Endothelial cell of umbilical vein (primary cell): ENCODE data around the gene UBE2C. TPM values are rescaled to one million over a fixed set of nuclear protein-coding genes. Genes with fewer than 3 reads are reported as not detected.
A peak's percentile ranks its signal among the peaks of the same experiment; 100 is the strongest.

ENCODE experiments used
- BruUV-seq: library from RNA; stranded (reverse); fragments of 400-500 nt; replicated peaks from 2 replicates; lab custom pipeline; 2021; lab: Mats Ljungman, UMichigan
- CTCF ChIA-PET: fragments of 300-600, 350-600 bp; sonication (Branson Sonifier 250); formaldehyde crosslinking; loops from one replicate; lab custom pipeline; 2021; ENCODE audit warnings: antibody characterized with exemption, inconsistent platforms; lab: Charles Lee
- POLR2A ChIA-PET: fragments of 300-600, 350-600 bp; sonication (Branson Sonifier 250); formaldehyde crosslinking; loops from one replicate; lab custom pipeline; 2021; ENCODE audit warnings: antibody characterized with exemption, inconsistent platforms; lab: Charles Lee
- DNase-seq: peaks from one replicate; pipeline ENCODE4 v3.0.0-alpha.2; 2011; ENCODE audit warnings: low read depth, low spot score
- FAIRE-seq: peaks from 2 replicates; lab custom pipeline; 2011; peaks lifted over from hg19 to GRCh38; lab: Jason Lieb, UNC
- H2AFZ ChIP-seq: 2 replicates; pipeline ENCODE4 v1.6.0; 2012; ENCODE audit warnings: low read depth, low read length, control low read depth, inconsistent platforms
- H3K27ac ChIP-seq: 2 replicates; pipeline ENCODE4 v1.5.1; 2011; ENCODE audit warnings: low read depth, mild to moderate bottlenecking, control low read depth, low read length, moderate library complexity; ENCODE audit not compliant: insufficient read depth
- H3K27me3 ChIP-seq, 2 experiments: 2 replicates each; pipeline versions ENCODE4 v1.6.0 to v1.6.1; 2011; ENCODE audit warnings: low read length in 2 of 2, mixed read lengths in 1 of 2; ENCODE audit not compliant: control insufficient read depth in 2 of 2, insufficient read depth in 2 of 2
- H3K36me3 ChIP-seq, 2 experiments: 2 replicates in 1 of 2; 3 replicates in 1 of 2; pipeline ENCODE4 v1.5.1; 2011; ENCODE audit warnings: low read length in 2 of 2, mild to moderate bottlenecking in 1 of 2, moderate library complexity in 1 of 2; ENCODE audit not compliant: control insufficient read depth in 2 of 2, insufficient read depth in 2 of 2; ENCODE audit errors: extremely low read depth in 1 of 2
- H3K4me1 ChIP-seq: 3 replicates; pipeline ENCODE4 v1.5.1; 2011; ENCODE audit warnings: mild to moderate bottlenecking, low read length; ENCODE audit not compliant: control insufficient read depth, insufficient read depth; ENCODE audit errors: extremely low read depth
- H3K4me2 ChIP-seq: 2 replicates; pipeline ENCODE4 v1.6.1; 2011; ENCODE audit warnings: low read length, control low read depth, mixed read lengths; ENCODE audit not compliant: insufficient read depth
- H3K4me3 ChIP-seq, 3 experiments: fragments of 200-600 bp in 1 of 3; sonication (generic), shearing (Covaris generic) in 1 of 3; replicated peaks in 1 of 3; 2 replicates each; pipeline ENCODE4 v1.5.1; 2011 to 2016; ENCODE audit warnings: control low read depth in 3 of 3, low read length in 3 of 3, mild to moderate bottlenecking in 2 of 3, inconsistent platforms in 1 of 3, low read depth in 1 of 3, moderate library complexity in 1 of 3; ENCODE audit not compliant: insufficient read depth in 1 of 3
- H3K79me2 ChIP-seq: 2 replicates; pipeline ENCODE4 v1.6.0; 2012; ENCODE audit warnings: low read length, inconsistent platforms; ENCODE audit not compliant: control insufficient read depth, insufficient read depth
- H3K9ac ChIP-seq: replicated peaks from 2 replicates; pipeline ENCODE3; 2011; ENCODE audit warnings: low read length, control low read depth; ENCODE audit not compliant: insufficient read depth; ENCODE audit errors: extremely low read depth
- H3K9me1 ChIP-seq: replicated peaks from 3 replicates; pipeline ENCODE4 v1.6.0; 2011; ENCODE audit warnings: mild to moderate bottlenecking, low read length; ENCODE audit not compliant: control insufficient read depth, insufficient read depth; ENCODE audit errors: extremely low read depth
- H3K9me3 ChIP-seq: replicated peaks from 2 replicates; pipeline ENCODE4 v1.5.1; 2012; ENCODE audit warnings: low read length, inconsistent platforms; ENCODE audit not compliant: control insufficient read depth, insufficient read depth
- H4K20me1 ChIP-seq: replicated peaks from 2 replicates; pipeline ENCODE3; 2011; ENCODE audit warnings: mild to moderate bottlenecking, low read length; ENCODE audit not compliant: control insufficient read depth, insufficient read depth; ENCODE audit errors: extremely low read depth
- EZH2 ChIP-seq: IDR thresholded peaks from 2 replicates; pipeline ENCODE4 v1.6.1; 2012; ENCODE audit warnings: borderline replicate concordance, low read depth, mild to moderate bottlenecking, moderate library complexity, low read length, inconsistent platforms; ENCODE audit not compliant: severe bottlenecking
- FOS ChIP-seq: IDR thresholded peaks from 2 replicates; pipeline ENCODE4 v1.6.1; 2011; ENCODE audit warnings: mild to moderate bottlenecking, low read length, moderate library complexity, borderline replicate concordance; ENCODE audit not compliant: insufficient read depth
- GATA2 ChIP-seq: IDR thresholded peaks from 2 replicates; pipeline ENCODE4 v1.7.0; 2011; ENCODE audit warnings: low read depth, mild to moderate bottlenecking, moderate library complexity, mixed read lengths, low read length; ENCODE audit not compliant: insufficient read length, insufficient read depth
- JUN ChIP-seq: IDR thresholded peaks from 2 replicates; pipeline ENCODE4 v1.6.1; 2011; ENCODE audit warnings: borderline replicate concordance, low read depth; ENCODE audit not compliant: insufficient read length, insufficient read depth
- MAX ChIP-seq: IDR thresholded peaks from 2 replicates; pipeline ENCODE4 v1.6.1; 2011; ENCODE audit not compliant: insufficient read depth, insufficient read length
- MYC ChIP-seq: IDR thresholded peaks from one replicate; pipeline ENCODE4 v1.6.1; 2011; ENCODE audit warnings: mild to moderate bottlenecking, low read depth, low read length
- POLR2A ChIP-seq: IDR thresholded peaks from 2 replicates; pipeline ENCODE4 v1.6.1; 2012; ENCODE audit warnings: low read depth, mild to moderate bottlenecking, control low read depth, low read length
- POLR2AphosphoS5 ChIP-seq: IDR thresholded peaks from 2 replicates; pipeline ENCODE4 v1.6.1; 2012; ENCODE audit warnings: low read depth, mild to moderate bottlenecking, control low read depth, low read length, moderate library complexity; ENCODE audit not compliant: insufficient read depth
- dilution Hi-C: fragments of 300-500 bp; cut with MboI; formaldehyde crosslinking; loops from one replicate; pipeline ENCODE4 v1.15.0; 2019; ENCODE audit warnings: low sequenced_read_pairs; ENCODE audit not compliant: extremely low pct_ligation_motif_present
- intact Hi-C: fragments of 100-400 bp; cut with micrococcal nuclease; formaldehyde crosslinking; loops from one replicate; pipeline ENCODE4 v1.10.0; 2022
- polyA plus RNA-seq, 4 experiments: library from polyadenylated mRNA; depleted of rRNA in 3 of 4; stranded (reverse) in 3 of 4; unstranded in 1 of 4; fragments of >200 nt; gene quantifications; 2 replicates each; pipeline versions ENCODE4 v1.2.1 to v1.2.3, GENCODE V29; 2011 to 2012; ENCODE audit warnings: missing spikeins in 1 of 4
- total RNA-seq: library from RNA; stranded (reverse); gene quantifications from 2 replicates; pipeline ENCODE4 v1.2.3, GENCODE V29; 2021
- TF ChIP-seq, protein P1 (sequence below), 2 donors: IDR thresholded peaks; 1 replicate in 1 of 2; 2 replicates in 1 of 2; pipeline ENCODE4 v1.5.1; 2011; ENCODE audit warnings: low read length in 2 of 2, mild to moderate bottlenecking in 2 of 2, moderate library complexity in 2 of 2, control low read depth in 1 of 2, inconsistent platforms in 1 of 2, low read depth in 1 of 2; ENCODE audit not compliant: insufficient read depth in 1 of 2; ENCODE audit errors: extremely low read depth in 1 of 2

UBE2C gene
- total and polyA plus RNA-seq, 2 donors (not counting 3 experiments of a cell fraction or from before 2014, with no cell fraction given), result 129 to 130 TPM

DNA sequence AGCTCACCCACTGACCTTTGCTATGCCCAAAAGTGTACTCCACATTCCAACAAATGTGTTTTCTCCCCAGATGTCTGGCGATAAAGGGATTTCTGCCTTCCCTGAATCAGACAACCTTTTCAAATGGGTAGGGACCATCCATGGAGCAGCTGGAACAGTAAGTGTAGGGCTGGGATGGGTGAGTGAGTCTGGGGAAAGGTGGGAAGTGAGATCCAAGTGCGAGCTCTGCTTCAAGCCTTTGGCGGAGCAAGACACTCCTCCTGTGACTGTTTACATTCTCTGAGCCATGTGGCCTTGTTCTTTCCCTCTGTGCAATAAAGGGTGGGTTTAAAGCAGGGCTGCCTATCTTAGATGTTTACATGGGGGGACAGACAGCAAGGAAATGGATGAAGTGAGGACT lies 1.9 kb downstream of the UBE2C start:
- Histone ChIP-seq H3K36me3 (peaks cover 0 to 6% of the 10 kb centered on the region in 2 experiments), H3K4me3 (no peak overlapping the region), H3K27me3 (no peaks in the 10 kb centered on the region), H3K9ac (no peak overlapping the region), H2AFZ (no peak overlapping the region), H3K79me2 (peaks cover 25% of the 10 kb centered on the region), H3K27ac (no peak overlapping the region), H4K20me1 (no peaks in the 10 kb centered on the region), H3K4me2 (peak overlapping the region; percentile 37), H3K4me1 (peaks cover 17% of the 10 kb centered on the region), H3K9me3 (no peaks in the 10 kb centered on the region), H3K9me1 (no peaks in the 10 kb centered on the region)
- DNase-seq (no peak), FAIRE-seq (no peak)
- ChIA-PET POLR2A (no interaction called here), CTCF (interaction anchor here (1.0 to 2.9 kb wide), 5 partner anchors 8 to 156 kb away, joined by 3 to 12 read pairs (median 5); no protein-coding TSS in a partner anchor)
- intact Hi-C loops, result loop anchor here (10.0 kb wide), 2 partner anchors 270 to 550 kb away; partner anchors contain the start of gene NCOA5
- dilution Hi-C loops, result no loop called here
- no TSS peak for BruUV-seq
- TF ChIP-seq JUN (no peak), GATA2 (no peak), MYC (no peak), EZH2 (no peak), POLR2AphosphoS5 (no peak), FOS (no peak), POLR2A (no peak), MAX (no peak)
- TF ChIP-seq, protein P1, sequence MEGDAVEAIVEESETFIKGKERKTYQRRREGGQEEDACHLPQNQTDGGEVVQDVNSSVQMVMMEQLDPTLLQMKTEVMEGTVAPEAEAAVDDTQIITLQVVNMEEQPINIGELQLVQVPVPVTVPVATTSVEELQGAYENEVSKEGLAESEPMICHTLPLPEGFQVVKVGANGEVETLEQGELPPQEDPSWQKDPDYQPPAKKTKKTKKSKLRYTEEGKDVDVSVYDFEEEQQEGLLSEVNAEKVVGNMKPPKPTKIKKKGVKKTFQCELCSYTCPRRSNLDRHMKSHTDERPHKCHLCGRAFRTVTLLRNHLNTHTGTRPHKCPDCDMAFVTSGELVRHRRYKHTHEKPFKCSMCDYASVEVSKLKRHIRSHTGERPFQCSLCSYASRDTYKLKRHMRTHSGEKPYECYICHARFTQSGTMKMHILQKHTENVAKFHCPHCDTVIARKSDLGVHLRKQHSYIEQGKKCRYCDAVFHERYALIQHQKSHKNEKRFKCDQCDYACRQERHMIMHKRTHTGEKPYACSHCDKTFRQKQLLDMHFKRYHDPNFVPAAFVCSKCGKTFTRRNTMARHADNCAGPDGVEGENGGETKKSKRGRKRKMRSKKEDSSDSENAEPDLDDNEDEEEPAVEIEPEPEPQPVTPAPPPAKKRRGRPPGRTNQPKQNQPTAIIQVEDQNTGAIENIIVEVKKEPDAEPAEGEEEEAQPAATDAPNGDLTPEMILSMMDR (IDR thresholded peaks at IDR 0.05; ENCODE audit: extremely low read depth in 1 of 2, insufficient read depth in 1 of 2, low read depth in 1 of 2, low read length in 2 of 2), result no peak
